HL-60 (cell line): ENCODE measurements around the gene ALAD.

Experiments
- CTCF ChIP-seq: IDR thresholded peaks from one replicate; pipeline ENCODE4 v1.5.1; 2011; ENCODE audit warnings: low read length, control low read depth, inconsistent platforms; ENCODE audit not compliant: insufficient read depth
- GABPA ChIP-seq: IDR thresholded peaks from 2 replicates; pipeline ENCODE4 v1.6.1; 2012; ENCODE audit warnings: low read depth
- POLR2AphosphoS5 ChIP-seq: IDR thresholded peaks from 2 replicates; pipeline ENCODE4 v1.6.1; 2012; ENCODE audit warnings: low read depth
- REST ChIP-seq: IDR thresholded peaks from 2 replicates; pipeline ENCODE4 v1.6.1; 2012; ENCODE audit warnings: low read depth; ENCODE audit not compliant: insufficient replicate concordance
- SPI1 ChIP-seq: IDR thresholded peaks from 2 replicates; pipeline ENCODE4 v1.6.1; 2012; ENCODE audit warnings: low read depth, mild to moderate bottlenecking, borderline replicate concordance

- no peak for TF ChIP-seq CTCF
- no peak for TF ChIP-seq GABPA
- TF ChIP-seq REST = no peak
- no peak for TF ChIP-seq POLR2AphosphoS5
- no peak for TF ChIP-seq SPI1
Measured at GRCh38 chr9:113355040-113355596, 46.0 kb downstream of the ALAD start.
